Measurements from ENCODE around the gene CCT6A.
"Not testable (repeated sequence)": the region's sequence is repeated elsewhere in the genome, so short reads cannot be mapped to it uniquely, and the experiment has no call there.

Gene CCT6A

GRCh38 chr7:56028942-56029630, 22.5 kb upstream of the CCT6A start (continued):
- TF ChIP-seq ZNF433 (tag by site-specific recombination; IDR thresholded peaks at IDR 0.05; ENCODE audit: low read depth) (no peak), ZNF19 (tag by site-specific recombination; IDR thresholded peaks at IDR 0.05; ENCODE audit: low read depth) (no peak), ZNF221 (tag by site-specific recombination; IDR thresholded peaks at IDR 0.05; ENCODE audit: borderline replicate concordance) (no peak), RBAK (tag by site-specific recombination; IDR thresholded peaks at IDR 0.05) (no peak)
- TF ChIP-seq, protein P1, sequence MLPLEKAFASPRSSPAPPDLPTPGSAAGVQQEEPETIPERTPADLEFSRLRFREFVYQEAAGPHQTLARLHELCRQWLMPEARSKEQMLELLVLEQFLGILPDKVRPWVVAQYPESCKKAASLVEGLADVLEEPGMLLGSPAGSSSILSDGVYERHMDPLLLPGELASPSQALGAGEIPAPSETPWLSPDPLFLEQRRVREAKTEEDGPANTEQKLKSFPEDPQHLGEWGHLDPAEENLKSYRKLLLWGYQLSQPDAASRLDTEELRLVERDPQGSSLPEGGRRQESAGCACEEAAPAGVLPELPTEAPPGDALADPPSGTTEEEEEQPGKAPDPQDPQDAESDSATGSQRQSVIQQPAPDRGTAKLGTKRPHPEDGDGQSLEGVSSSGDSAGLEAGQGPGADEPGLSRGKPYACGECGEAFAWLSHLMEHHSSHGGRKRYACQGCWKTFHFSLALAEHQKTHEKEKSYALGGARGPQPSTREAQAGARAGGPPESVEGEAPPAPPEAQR (tag by site-specific recombination; IDR thresholded peaks at IDR 0.05) = no peak

DNA sequence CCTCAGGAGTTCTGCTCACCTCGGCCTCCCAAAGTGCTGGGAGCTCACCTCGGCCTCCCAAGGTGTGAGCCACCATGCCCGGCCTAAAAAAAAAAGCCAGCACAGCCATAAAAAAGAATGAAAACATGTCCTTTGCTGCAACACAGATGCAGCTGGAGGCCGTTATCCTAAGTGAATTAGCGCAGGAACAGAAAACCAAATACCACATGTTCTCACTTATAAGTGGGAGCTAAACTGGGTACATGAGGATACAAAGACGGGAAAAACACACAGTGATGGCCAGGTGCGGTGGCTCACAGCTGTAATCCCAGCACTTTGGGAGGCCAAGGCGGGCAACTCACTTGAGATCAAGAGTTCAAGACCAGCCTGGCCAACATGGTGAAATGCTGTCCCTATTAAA, 21.2 kb upstream of the CCT6A start:
- Histone ChIP-seq H3K4me3 (ENCODE audit: low read depth, low read length) (no peak overlapping the region), H3K9me3 (ENCODE audit: control insufficient read depth, insufficient read depth, low read depth, low read length) (no peaks in the 10 kb centered on the region), H3K4me1 (ENCODE audit: control insufficient read depth, insufficient read depth, low read length) (no peaks in the 10 kb centered on the region), H3K27ac (ENCODE audit: extremely low read depth, low read depth, low read length) (no peak overlapping the region), H3K36me3 (ENCODE audit: control insufficient read depth in 2 of 2, insufficient read depth in 1 of 2, low read length in 2 of 2) (peaks cover 36 to 47% of the 10 kb centered on the region in 2 experiments; a peak in 2 of 3 replicates)
- TF ChIP-seq ZNF221 (tag by site-specific recombination; IDR thresholded peaks at IDR 0.05; ENCODE audit: borderline replicate concordance) = no peak
- TF ChIP-seq ZSCAN23 (tag by site-specific recombination; IDR thresholded peaks at IDR 0.05) = no peak
- no peak for TF ChIP-seq ZNF776 (tag by site-specific recombination; IDR thresholded peaks at IDR 0.05; ENCODE audit: borderline replicate concordance)
- TF ChIP-seq, protein P2, sequence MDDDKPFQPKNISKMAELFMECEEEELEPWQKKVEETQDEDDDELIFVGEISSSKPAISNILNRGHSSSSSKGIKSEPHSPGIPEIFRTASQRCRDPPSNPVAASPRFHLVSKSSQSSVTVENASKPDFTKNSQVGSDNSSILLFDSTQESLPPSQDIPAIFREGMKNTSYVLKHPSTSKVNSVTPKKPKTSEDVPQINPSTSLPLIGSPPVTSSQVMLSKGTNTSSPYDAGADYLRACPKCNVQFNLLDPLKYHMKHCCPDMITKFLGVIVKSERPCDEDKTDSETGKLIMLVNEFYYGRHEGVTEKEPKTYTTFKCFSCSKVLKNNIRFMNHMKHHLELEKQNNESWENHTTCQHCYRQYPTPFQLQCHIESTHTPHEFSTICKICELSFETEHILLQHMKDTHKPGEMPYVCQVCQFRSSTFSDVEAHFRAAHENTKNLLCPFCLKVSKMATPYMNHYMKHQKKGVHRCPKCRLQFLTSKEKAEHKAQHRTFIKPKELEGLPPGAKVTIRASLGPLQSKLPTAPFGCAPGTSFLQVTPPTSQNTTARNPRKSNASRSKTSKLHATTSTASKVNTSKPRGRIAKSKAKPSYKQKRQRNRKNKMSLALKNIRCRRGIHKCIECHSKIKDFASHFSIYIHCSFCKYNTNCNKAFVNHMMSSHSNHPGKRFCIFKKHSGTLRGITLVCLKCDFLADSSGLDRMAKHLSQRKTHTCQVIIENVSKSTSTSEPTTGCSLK (tag by site-specific recombination; IDR thresholded peaks at IDR 0.05) = no peak
- no peak for TF ChIP-seq ZNF140 (tag by site-specific recombination; IDR thresholded peaks at IDR 0.05)
- TF ChIP-seq ZNF202 (tag by site-specific recombination; IDR thresholded peaks at IDR 0.05; ENCODE audit: borderline replicate concordance) = no peak
- no peak for TF ChIP-seq KLF10 (tag by site-specific recombination; IDR thresholded peaks at IDR 0.05)
- no peak for TF ChIP-seq ZNF624 (tag by site-specific recombination; IDR thresholded peaks at IDR 0.05)
- no peak for TF ChIP-seq ZBTB44 (tag by site-specific recombination; IDR thresholded peaks at IDR 0.05)
- no peak for TF ChIP-seq ZNF280D (tag by site-specific recombination; IDR thresholded peaks at IDR 0.05)
- TF ChIP-seq PRDM4 (tag by site-specific recombination; IDR thresholded peaks at IDR 0.05) = no peak
- TF ChIP-seq ZNF621 (tag by site-specific recombination; IDR thresholded peaks at IDR 0.05) = no peak
- no peak for TF ChIP-seq YY1 (tag by site-specific recombination; IDR thresholded peaks at IDR 0.05)
- TF ChIP-seq ZFP37 (tag by site-specific recombination; IDR thresholded peaks at IDR 0.05) = no peak
- TF ChIP-seq ZNF692 (tag by site-specific recombination; IDR thresholded peaks at IDR 0.05) = no peak
- TF ChIP-seq ZNF223 (tag by site-specific recombination; IDR thresholded peaks at IDR 0.05) = no peak
- TF ChIP-seq ZNF501 (tag by site-specific recombination; IDR thresholded peaks at IDR 0.05) = no peak
- ChIA-PET POLR2A (no interaction called here), CTCF (no interaction called here)

- H3K27ac ChIP-seq (ENCODE audit: extremely low read depth, low read depth, low read length); H3K4me1 ChIP-seq (ENCODE audit: control insufficient read depth, insufficient read depth, low read length); H3K4me3 ChIP-seq (ENCODE audit: low read depth, low read length); H3K9me3 ChIP-seq (ENCODE audit: control insufficient read depth, insufficient read depth, low read depth, low read length); POLR2A ChIA-PET: not testable (repeated sequence)
- H3K36me3 ChIP-seq (ENCODE audit: control insufficient read depth in 2 of 2, insufficient read depth in 1 of 2, low read length in 2 of 2) = peaks cover 31 to 42% of the 10 kb centered on the region in 2 experiments; a peak in 2 of 3 replicates
- CTCF ChIA-PET = interaction anchor here (0.6 kb wide), 1 partner anchor 68 kb away, joined by 5 read pairs; no protein-coding TSS in a partner anchor
These were observed 20.0 kb upstream of the CCT6A start for GRCh38 chr7:56031556-56031955.
